Measurements from ENCODE around the gene NCAM2.

- TF ChIP-seq CTCF (IDR thresholded peaks at IDR 0.05) (no peak), POLR2A (IDR thresholded peaks at IDR 0.05) (no peak)
Measured at GRCh38 chr21:21076051-21076450, 77.8 kb downstream of the NCAM2 start.

All from esophagus squamous epithelium (tissue), 4 donors.